ENCODE measurements around the gene CD247. TPM values are rescaled to one million over a fixed set of nuclear protein-coding genes. Genes with fewer than 3 reads are reported as not detected.
A peak's percentile ranks its signal among the peaks of the same experiment; 100 is the strongest.

The CD247 gene
- total RNA-seq, 1 donor from 2014 or later, result 1.3 TPM

GRCh38 chr1:167524651-167525050 is 6.3 kb upstream of the CD247 start:
- Histone ChIP-seq H3K36me3 (no peaks in the 10 kb centered on the region), H3K27ac (no peak overlapping the region), H3F3A (ENCODE audit: low read depth) (no peaks in the 10 kb centered on the region), H3K9ac (no peak overlapping the region), H3K4me1 (peaks cover 12% of the 10 kb centered on the region), H3K4me3 (no peak overlapping the region), H3K9me3 (ENCODE audit: low read depth) (no peaks in the 10 kb centered on the region), H3K4me2 (no peak overlapping the region), H4K20me1 (ENCODE audit: low read depth) (no peaks in the 10 kb centered on the region), H3K27me3 (no peaks in the 10 kb centered on the region), H2AFZ (replicated peaks) (no peak overlapping the region), H3K79me2 (ENCODE audit: low read depth) (no peaks in the 10 kb centered on the region)
- Mint-ChIP-seq H3K4me3 (no peak overlapping the region), H3K27ac (no peak overlapping the region), H3K4me1 (peaks cover 9% of the 10 kb centered on the region), H3K36me3 (no peaks in the 10 kb centered on the region), H3K9me3 (peaks cover 22% of the 10 kb centered on the region), H3K27me3 (ENCODE audit: insufficient read depth, low read depth) (peaks cover 7% of the 10 kb centered on the region)
- no peak for DNase-seq (ENCODE audit: low spot score)
- TF ChIP-seq EZH2phosphoT487 (IDR thresholded peaks at IDR 0.05), result no peak

GRCh38 chr1:167522246-167522645 is 3.9 kb upstream of the CD247 start:
- Mint-ChIP-seq H3K27ac (no peak overlapping the region), H3K9me3 (peaks cover 22% of the 10 kb centered on the region)

GRCh38 chr1:167520711-167521206 is 2.4 kb upstream of the CD247 start:
- Mint-ChIP-seq H3K4me1 (peaks cover 21% of the 10 kb centered on the region), H3K27ac (no peak overlapping the region), H3K36me3 (no peaks in the 10 kb centered on the region), H3K9me3 (peaks cover 22% of the 10 kb centered on the region), H3K4me3 (no peak overlapping the region), H3K27me3 (ENCODE audit: insufficient read depth, low read depth) (peaks cover 4% of the 10 kb centered on the region)
- no peaks in the 10 kb centered on the region for H3K4me1 ChIP-seq
- H3K9ac ChIP-seq, result no peak overlapping the region
- no peaks in the 10 kb centered on the region for H3K36me3 ChIP-seq
- H3K27me3 ChIP-seq, result no peaks in the 10 kb centered on the region
- no peak overlapping the region for H2AFZ ChIP-seq (replicated peaks)
- no peaks in the 10 kb centered on the region for H3F3A ChIP-seq (ENCODE audit: low read depth)
- no peak overlapping the region for H3K27ac ChIP-seq
- TF ChIP-seq EZH2phosphoT487 (IDR thresholded peaks at IDR 0.05) (no peak), EZH2 (IDR thresholded peaks at IDR 0.05) (no peak), CTCF (IDR thresholded peaks at IDR 0.05) (no peak)
- H3K4me3 ChIP-seq, result no peak overlapping the region
- no peak for DNase-seq (ENCODE audit: low spot score)
- no peak overlapping the region for H3K4me2 ChIP-seq
- no peaks in the 10 kb centered on the region for H3K9me3 ChIP-seq (ENCODE audit: low read depth)
- no peaks in the 10 kb centered on the region for H4K20me1 ChIP-seq (ENCODE audit: low read depth)
- no peaks in the 10 kb centered on the region for H3K79me2 ChIP-seq (ENCODE audit: low read depth)

More at GRCh38 chr1:167522246-167522645, 3.9 kb upstream of the CD247 start:
- Histone ChIP-seq H3K9ac (no peak overlapping the region), H3K79me2 (ENCODE audit: low read depth) (no peaks in the 10 kb centered on the region), H3K4me2 (no peak overlapping the region), H3K4me1 (peaks cover 9% of the 10 kb centered on the region), H3K9me3 (ENCODE audit: low read depth) (no peaks in the 10 kb centered on the region), H3F3A (ENCODE audit: low read depth) (no peaks in the 10 kb centered on the region), H3K27ac (no peak overlapping the region), H2AFZ (replicated peaks) (no peak overlapping the region), H3K4me3 (no peak overlapping the region), H3K27me3 (no peaks in the 10 kb centered on the region), H3K36me3 (no peaks in the 10 kb centered on the region), H4K20me1 (ENCODE audit: low read depth) (no peaks in the 10 kb centered on the region)
- H3K27me3 Mint-ChIP-seq (ENCODE audit: insufficient read depth, low read depth), result peaks cover 4% of the 10 kb centered on the region
- H3K4me1 Mint-ChIP-seq, result peaks cover 13% of the 10 kb centered on the region
- H3K4me3 Mint-ChIP-seq, result no peak overlapping the region
- TF ChIP-seq CTCF (IDR thresholded peaks at IDR 0.05), result no peak
- no peak for TF ChIP-seq EZH2 (IDR thresholded peaks at IDR 0.05)
- TF ChIP-seq EZH2phosphoT487 (IDR thresholded peaks at IDR 0.05), result no peak
- H3K36me3 Mint-ChIP-seq, result no peaks in the 10 kb centered on the region
- no peak for DNase-seq (ENCODE audit: low spot score)

- no peaks in the 10 kb centered on the region for H4K20me1 ChIP-seq (ENCODE audit: low read depth)
- H3F3A ChIP-seq (ENCODE audit: low read depth), result no peaks in the 10 kb centered on the region
- no peak overlapping the region for H3K4me2 ChIP-seq
- H3K27me3 ChIP-seq, result no peaks in the 10 kb centered on the region
- H3K79me2 ChIP-seq (ENCODE audit: low read depth), result no peaks in the 10 kb centered on the region
- H3K9me3 ChIP-seq (ENCODE audit: low read depth), result no peaks in the 10 kb centered on the region
- DNase-seq (ENCODE audit: low spot score), result no peak
- Mint-ChIP-seq H3K4me3 (no peak overlapping the region), H3K4me1 (peaks cover 31% of the 10 kb centered on the region), H3K9me3 (peaks cover 6% of the 10 kb centered on the region), H3K36me3 (no peaks in the 10 kb centered on the region), H3K27ac (peak overlapping the region; percentile 5), H3K27me3 (ENCODE audit: insufficient read depth, low read depth) (peaks cover 2% of the 10 kb centered on the region)
- H3K36me3 ChIP-seq, result no peaks in the 10 kb centered on the region
- no peak overlapping the region for H3K9ac ChIP-seq
- TF ChIP-seq EZH2phosphoT487 (IDR thresholded peaks at IDR 0.05) (no peak), CTCF (IDR thresholded peaks at IDR 0.05) (no peak), EZH2 (IDR thresholded peaks at IDR 0.05) (no peak)
- no peak overlapping the region for H3K4me3 ChIP-seq
- H2AFZ ChIP-seq (replicated peaks), result no peak overlapping the region
- no peak overlapping the region for H3K27ac ChIP-seq
- no peaks in the 10 kb centered on the region for H3K4me1 ChIP-seq
Measured at GRCh38 chr1:167517535-167518330, 596 bp downstream of the CD247 start.
